Activated T-helper 1 cell treated with Interleukin-2 at 50 U/mL for 16 hours (primary cell): ENCODE data around the gene ADAM12.

Source experiments
- DNase-seq: peaks from one replicate; pipeline ENCODE4 v3.0.0-alpha.2; 2020; ENCODE audit warnings: low read depth

ADAM12 gene

GRCh38 chr10:126081841-126082466 is 306.3 kb downstream of the ADAM12 start:
- DNase-seq, result no peak

DNA sequence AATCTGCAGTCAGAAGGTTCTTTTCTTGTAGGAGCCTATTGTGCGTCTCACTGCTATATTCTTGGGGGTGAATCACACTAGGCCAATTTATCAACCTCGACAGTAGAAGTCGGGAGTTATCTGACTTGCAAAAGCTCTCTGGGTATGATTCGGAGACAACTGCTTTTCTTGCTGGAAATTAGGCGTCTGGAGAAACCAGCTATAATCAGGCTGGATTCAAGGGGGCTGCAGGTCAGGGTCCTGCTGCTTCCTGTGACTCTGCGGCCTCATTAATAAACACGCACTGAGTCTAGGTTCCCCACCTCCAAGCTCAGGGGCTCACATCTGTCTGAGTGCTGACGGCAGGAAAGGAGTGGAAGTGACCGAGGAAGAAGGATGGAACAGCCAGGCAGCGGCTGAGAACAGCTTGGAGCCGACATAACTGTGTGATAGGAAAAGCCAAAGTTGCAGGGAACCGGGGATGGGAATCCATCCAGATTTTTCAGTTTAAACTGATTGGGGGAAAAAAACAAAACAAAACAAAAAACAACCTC is 307.3 kb downstream of the ADAM12 start:
- no peak for DNase-seq

DNA sequence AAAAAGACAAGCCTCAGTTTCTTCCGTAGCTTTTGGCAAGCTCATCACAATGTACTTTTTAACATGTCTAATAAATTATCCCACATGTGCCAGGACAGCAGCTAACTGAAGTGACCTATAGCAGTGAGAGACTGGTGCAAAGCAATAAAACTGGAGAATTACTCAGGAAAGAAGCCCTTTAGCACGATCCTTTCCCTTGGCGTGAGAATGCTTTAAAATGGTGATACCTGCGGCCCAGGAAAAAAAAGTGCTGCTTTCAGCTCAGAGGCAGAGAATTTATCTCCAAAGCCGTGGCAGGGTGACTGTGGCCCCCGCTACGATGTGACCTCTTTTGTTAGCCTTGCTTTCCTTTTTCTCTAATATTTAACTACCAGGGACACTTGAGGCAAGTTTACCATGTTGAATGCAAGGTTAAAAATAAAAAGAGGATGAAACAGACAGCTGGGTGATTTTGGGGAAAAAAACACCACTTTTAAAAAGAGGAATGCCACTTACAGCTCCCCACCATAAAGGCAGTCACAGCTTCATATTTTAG is 307.9 kb downstream of the ADAM12 start:
- no peak for DNase-seq

- no peak for DNase-seq
Measured at GRCh38 chr10:126075009-126075408, 313.3 kb downstream of the ADAM12 start.

DNA sequence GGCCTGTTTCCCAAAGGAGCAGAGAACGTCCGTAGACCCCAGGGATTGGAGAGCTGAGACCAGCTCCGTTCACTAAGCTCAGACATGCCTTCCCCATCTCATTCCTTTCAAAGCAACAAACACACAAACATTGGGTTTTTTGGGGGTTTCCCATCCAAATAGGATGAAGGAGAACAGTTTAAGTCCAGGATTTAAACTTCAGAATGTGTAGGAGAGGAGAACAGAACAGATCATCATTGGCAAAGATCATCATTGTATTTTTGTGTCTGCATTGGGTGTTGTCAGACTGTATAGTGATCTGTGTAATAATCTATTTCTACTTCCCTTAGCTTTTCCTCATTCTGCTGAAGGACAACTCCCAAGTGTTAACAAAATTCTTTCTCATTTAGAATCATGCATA is 314.0 kb downstream of the ADAM12 start:
- no peak for DNase-seq

- no peak for DNase-seq
Measured at GRCh38 chr10:126073606-126074005, 314.7 kb downstream of the ADAM12 start.

DNA sequence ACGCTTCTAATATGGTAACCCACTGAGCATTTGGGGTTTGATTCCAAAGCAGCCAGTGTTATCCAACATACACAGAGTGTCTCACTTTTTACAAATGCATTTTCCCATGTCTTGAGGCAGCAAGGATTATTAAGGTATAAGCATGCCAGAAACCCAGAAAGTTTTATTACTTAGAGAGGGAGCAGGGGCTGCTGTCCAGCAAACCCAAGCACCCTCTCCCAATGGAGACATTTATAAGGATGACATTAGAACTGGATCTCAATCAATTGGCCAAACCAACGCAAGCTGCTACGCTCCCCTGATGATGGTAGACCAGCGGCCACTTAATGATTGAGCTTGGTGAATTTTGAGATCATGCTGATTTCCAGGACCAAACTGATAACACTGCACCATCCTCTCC is 315.7 kb downstream of the ADAM12 start:
- DNase-seq, result no peak

GRCh38 chr10:126070476-126071215 is 317.6 kb downstream of the ADAM12 start:
- DNase-seq, result no peak

DNA sequence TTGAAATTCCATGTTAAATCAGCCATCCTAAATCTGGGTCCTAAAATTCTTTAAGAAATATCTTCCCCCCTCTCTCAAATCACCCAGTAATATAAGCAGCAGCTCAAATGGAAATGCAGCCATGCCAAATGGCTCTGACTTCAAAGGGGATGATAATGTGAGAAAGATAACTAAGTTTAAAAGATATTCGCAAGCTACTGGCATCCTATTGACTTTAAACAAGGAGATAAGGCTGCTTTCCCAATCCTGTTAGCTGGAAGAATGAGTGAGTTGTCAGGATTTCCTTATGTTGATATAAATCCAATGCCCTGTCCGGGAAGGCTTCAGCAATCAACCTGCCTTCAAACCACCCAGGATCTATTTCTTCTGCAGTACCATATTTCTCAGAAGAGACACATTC is 320.0 kb downstream of the ADAM12 start:
- no peak for DNase-seq

DNA sequence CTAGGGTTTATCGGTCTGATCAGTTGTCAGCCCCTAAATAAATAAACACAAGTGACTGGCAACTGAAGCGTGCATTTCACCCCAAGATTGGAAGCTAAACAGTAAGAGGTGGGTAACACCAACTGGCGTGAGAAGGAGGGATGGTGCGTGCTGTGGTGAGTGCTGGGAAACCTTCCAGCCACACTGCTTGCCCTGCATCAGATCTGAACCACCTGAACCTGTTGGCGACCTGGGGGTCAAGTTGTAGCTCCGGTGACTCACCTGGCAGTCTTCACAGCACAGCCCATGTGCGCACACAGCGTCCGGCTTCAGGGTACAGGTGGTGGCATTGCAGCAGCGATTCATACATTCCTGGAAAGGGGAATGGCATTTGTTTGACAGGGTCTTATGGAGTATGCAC is 321.8 kb downstream of the ADAM12 start:
- no peak for DNase-seq

DNA sequence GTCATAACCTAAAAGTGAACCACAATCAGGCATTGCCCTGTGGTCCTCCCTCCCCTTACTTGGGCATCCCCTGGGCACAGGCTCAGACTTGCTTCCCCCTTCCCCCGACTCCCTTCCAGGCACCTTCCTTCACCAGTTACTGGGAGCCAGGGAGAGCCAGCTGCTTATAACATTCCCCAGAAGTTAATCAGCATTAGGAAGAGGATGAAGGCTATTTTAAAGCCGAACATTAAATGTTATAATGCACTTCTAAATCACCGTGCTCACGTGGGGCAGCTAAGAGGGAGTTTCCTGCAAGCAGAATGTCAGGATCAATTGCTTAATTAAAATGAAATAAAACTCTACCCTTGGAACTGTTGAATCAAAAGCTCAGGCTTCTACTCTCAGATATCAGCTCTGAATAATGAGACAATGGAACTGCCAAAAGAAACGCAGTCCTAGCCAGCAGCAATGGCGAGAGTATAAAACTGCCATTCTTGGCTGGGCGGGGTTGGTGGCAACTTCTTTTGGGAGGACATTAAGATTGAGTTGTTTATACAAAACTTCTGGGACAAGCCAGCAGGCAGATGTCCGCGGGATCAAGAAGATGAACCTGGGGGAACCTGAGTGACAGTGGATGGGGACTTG is 322.4 kb downstream of the ADAM12 start:
- no peak for DNase-seq

DNA sequence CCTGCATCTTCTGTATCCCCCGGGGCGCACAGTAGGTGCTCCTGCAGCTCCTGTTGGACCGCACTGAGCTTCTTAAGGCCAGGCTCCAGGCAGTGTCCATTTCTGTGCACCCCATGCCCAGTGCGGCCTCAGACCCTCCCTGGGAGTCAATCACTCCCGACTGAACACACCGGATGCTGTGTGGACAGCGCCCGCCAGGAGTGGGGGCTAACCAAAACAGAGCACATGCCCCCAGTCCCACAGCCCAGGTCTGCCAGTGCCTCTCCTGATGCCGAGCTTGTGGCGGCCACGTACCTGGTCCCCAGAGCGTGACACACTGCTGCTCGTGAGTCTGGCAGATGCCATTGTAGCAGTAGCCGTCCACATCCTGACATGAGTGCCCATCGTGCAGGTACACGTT is 323.8 kb downstream of the ADAM12 start:
- no peak for DNase-seq

GRCh38 chr10:126063353-126063791 is 324.9 kb downstream of the ADAM12 start:
- DNase-seq, result no peak

DNA sequence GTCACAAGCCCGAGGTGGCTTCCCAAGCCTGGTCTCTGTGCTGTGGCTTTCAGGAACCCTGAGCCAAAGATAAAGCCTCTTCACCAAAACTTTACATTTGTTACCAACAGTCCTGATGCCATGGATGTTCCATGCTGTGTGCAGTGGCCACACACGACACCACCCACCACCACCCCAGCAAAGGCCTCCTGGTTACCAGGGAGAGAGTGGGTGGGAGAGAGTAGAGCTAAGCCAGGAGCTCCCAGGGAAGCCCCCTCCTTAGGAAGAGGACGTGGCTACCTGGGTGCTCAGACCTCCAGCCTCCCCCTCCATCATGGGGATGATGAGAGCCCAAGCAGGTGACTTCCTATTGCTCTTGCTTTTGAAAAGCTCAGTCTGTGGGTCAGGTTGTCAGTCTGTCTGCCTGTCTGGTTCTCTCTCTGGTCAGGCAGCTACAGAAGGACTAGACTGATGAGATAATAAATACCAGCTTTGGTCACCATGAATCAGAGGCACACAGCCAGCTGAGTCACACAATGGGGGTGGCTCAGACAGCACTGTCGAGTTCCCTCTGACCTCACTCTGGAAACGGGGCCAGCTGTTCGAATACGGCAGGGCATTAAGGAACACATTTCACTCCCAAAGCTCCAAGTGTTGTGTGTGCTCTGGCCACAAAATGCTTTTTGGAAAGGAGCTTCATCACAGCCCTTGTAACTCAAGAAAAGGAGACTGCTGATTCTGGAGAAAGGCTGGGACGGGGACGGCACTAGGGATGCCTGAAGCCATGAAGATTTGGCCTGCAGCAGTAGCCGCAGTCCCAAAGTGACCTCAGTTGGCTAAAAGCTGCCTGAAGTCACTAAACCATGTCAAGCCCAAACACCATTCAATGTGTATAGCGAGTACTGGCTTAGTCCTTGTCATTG is 325.9 kb downstream of the ADAM12 start:
- no peak for DNase-seq

DNA sequence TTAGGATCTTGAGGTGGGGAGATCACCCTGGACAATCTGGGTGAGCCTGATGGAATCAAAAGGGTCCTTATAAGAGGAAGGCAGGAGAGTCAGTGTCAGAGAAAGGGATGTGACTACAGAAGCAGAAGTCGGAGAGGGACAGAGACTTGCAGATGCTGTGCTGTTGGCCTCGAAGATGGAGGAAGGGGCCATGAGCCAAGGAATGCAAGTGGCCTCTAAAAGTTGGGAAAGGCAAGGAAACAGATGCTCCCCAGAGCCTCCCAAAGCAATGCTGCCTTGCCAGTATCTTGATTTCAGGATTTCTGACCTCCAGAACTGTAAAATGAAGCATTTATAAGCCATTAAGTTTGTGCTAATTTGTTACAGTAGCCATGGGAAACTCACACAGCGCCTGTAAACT is 326.8 kb downstream of the ADAM12 start:
- no peak for DNase-seq

GRCh38 chr10:126060261-126060931 is 327.9 kb downstream of the ADAM12 start:
- no peak for DNase-seq

GRCh38 chr10:126059076-126059826 is 329.0 kb downstream of the ADAM12 start:
- no peak for DNase-seq

- DNase-seq, result no peak
Measured at GRCh38 chr10:126058507-126058906, 329.8 kb downstream of the ADAM12 start.

DNA sequence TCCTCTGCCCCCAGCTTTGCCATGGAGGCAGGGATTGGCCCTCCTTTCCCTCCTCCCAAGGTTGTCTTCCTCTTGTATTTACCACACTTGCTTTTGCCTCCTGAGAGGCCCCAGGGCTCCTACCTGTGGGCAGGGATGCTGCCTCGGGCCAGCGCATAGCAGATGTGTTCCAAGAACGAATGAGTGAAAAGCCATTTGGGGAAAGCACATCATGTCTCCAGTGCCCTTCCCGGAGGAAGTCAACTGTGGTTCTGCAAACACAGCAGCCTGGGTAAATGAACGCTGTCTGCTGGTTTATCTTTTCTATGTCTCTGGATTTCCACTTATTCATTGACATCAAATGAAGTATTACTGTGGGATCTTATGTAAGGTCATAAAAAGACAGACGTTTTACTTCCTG is 330.2 kb downstream of the ADAM12 start:
- DNase-seq, result no peak

- no peak for DNase-seq
Measured at GRCh38 chr10:126057494-126057893, 330.8 kb downstream of the ADAM12 start.
